Measurements from ENCODE around the gene CPNE1. TPM values are rescaled to one million over a fixed set of nuclear protein-coding genes. Genes with fewer than 3 reads are reported as not detected.

The CPNE1 gene
- total RNA-seq, 2 donors from 2014 or later: 238 to 441 TPM

- Mint-ChIP-seq H3K4me3 (peak overlapping the region; percentile 94), H3K36me3 (ENCODE audit: low read depth) (peaks cover 51% of the 10 kb centered on the region), H3K27me3 (ENCODE audit: insufficient read depth) (no peaks in the 10 kb centered on the region), H3K9me3 (no peaks in the 10 kb centered on the region), H3K27ac (no peak overlapping the region), H3K4me1 (peaks cover 21% of the 10 kb centered on the region)
- 89 to 99% methylated on average over 7 of the region's 7 CpGs for WGBS, 2 experiments (ENCODE audit: insufficient coverage in 1 of 2, insufficient read length in 1 of 2)
- no peaks in the 10 kb centered on the region for H3K27me3 ChIP-seq (ENCODE audit: control insufficient read depth, insufficient read depth, low read length, poor library complexity, severe bottlenecking)
- H3K36me3 ChIP-seq (ENCODE audit: control insufficient read depth, insufficient read depth, low read length): peaks cover 51% of the 10 kb centered on the region
- H3K9ac ChIP-seq (ENCODE audit: extremely low read depth, low read length, poor library complexity, severe bottlenecking): no peak overlapping the region
- peak; percentile 57 for DNase-seq
- TF ChIP-seq, protein P1, sequence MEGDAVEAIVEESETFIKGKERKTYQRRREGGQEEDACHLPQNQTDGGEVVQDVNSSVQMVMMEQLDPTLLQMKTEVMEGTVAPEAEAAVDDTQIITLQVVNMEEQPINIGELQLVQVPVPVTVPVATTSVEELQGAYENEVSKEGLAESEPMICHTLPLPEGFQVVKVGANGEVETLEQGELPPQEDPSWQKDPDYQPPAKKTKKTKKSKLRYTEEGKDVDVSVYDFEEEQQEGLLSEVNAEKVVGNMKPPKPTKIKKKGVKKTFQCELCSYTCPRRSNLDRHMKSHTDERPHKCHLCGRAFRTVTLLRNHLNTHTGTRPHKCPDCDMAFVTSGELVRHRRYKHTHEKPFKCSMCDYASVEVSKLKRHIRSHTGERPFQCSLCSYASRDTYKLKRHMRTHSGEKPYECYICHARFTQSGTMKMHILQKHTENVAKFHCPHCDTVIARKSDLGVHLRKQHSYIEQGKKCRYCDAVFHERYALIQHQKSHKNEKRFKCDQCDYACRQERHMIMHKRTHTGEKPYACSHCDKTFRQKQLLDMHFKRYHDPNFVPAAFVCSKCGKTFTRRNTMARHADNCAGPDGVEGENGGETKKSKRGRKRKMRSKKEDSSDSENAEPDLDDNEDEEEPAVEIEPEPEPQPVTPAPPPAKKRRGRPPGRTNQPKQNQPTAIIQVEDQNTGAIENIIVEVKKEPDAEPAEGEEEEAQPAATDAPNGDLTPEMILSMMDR (conservative IDR thresholded peaks at IDR 0.05): no peak
- H3K4me3 ChIP-seq (ENCODE audit: low read length): peak overlapping the region; percentile 96
- peaks cover 3% of the 10 kb centered on the region for H3K4me1 ChIP-seq (ENCODE audit: control insufficient read depth, insufficient read depth, low read length)
- no peaks in the 10 kb centered on the region for H3K9me3 ChIP-seq (ENCODE audit: control insufficient read depth, low read length)
- no peak overlapping the region for H3K27ac ChIP-seq (ENCODE audit: low read depth, low read length)
Measured at GRCh38 chr20:35700625-35701148, 36.0 kb upstream of the CPNE1 start.

GRCh38 chr20:35699957-35700624, 35.4 kb upstream of the CPNE1 start:
- Histone ChIP-seq H3K9me3 (ENCODE audit: control insufficient read depth, low read length) (no peaks in the 10 kb centered on the region), H3K36me3 (ENCODE audit: control insufficient read depth, insufficient read depth, low read length) (peaks cover 46% of the 10 kb centered on the region), H3K4me3 (ENCODE audit: low read length) (peak overlapping the region; percentile 96), H3K4me1 (ENCODE audit: control insufficient read depth, insufficient read depth, low read length) (peaks cover 3% of the 10 kb centered on the region), H3K9ac (ENCODE audit: extremely low read depth, low read length, poor library complexity, severe bottlenecking) (peak overlapping the region; percentile 87), H3K27me3 (ENCODE audit: control insufficient read depth, insufficient read depth, low read length, poor library complexity, severe bottlenecking) (no peaks in the 10 kb centered on the region), H3K27ac (ENCODE audit: low read depth, low read length) (no peak overlapping the region)
- no peak for DNase-seq
- Mint-ChIP-seq H3K27ac (peak overlapping the region; percentile 99), H3K36me3 (ENCODE audit: low read depth) (peaks cover 50% of the 10 kb centered on the region), H3K4me3 (peak overlapping the region; percentile 94), H3K27me3 (ENCODE audit: insufficient read depth) (no peaks in the 10 kb centered on the region), H3K4me1 (peaks cover 21% of the 10 kb centered on the region), H3K9me3 (no peaks in the 10 kb centered on the region)
- WGBS, 2 experiments (ENCODE audit: insufficient coverage in 1 of 2, insufficient read length in 1 of 2): 38 to 43% methylated on average over 4 to 6 of the region's 6 CpGs
- TF ChIP-seq, protein P1 (conservative IDR thresholded peaks at IDR 0.05): no peak

DNA sequence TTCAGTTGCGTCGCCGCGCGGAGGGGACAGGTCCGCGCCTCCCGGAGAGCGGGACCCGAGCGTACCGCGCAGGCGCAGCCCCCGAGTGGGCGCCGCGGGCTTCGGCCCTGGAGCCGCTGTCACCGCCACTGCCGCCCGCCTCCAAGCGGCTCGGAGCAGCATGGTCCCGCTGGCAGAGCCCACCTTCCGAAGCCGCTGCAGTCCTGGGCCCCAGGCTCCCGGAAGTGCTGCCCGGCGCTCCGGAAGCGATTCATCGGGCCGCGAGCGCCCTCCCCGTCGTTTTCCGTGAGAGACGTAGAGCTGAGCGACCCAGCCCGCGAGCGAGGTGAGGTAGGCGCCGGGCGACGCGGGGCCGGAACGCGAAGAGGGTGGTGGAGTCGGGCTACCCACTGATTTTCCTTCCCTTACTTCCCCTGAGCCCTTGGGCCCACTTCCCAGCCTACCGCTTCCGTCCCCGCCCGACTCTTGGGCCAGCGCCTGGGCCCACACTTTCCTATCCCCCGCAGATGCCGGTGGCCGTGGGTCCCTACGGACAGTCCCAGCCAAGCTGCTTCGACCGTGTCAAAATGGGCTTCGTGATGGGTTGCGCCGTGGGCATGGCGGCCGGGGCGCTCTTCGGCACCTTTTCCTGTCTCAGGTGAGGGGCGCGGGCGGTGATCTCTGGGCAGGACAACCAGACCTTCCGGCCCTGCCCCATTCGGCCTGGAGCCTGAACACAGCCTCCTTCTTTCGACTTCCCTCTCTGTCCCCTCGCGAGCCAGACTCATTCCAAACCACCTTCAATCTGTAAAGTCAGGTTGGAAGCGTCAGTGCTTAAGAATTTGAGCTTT, 34.6 kb upstream of the CPNE1 start, which contains the start of the genes NFS1 and ROMO1:
TSS of gene NFS1 (minus strand) at position 226 of the 830 bp plus-strand sequence. CDS start at position 162, 64 bp downstream.
TSS of gene ROMO1 (plus strand) at position 279 of the 830 bp plus-strand sequence. CDS start at position 507, 228 bp downstream.
- peak; percentile 96 for DNase-seq
- Mint-ChIP-seq H3K9me3 (no peaks in the 10 kb centered on the region), H3K27ac (peak within 1 kb of the TSS; percentile 99), H3K27me3 (ENCODE audit: insufficient read depth) (no peaks in the 10 kb centered on the region), H3K4me3 (peak within 1 kb of the TSS; percentile 94), H3K4me1 (peaks cover 21% of the 10 kb centered on the region), H3K36me3 (ENCODE audit: low read depth) (peaks cover 45% of the 10 kb centered on the region)
- Histone ChIP-seq H3K9ac (ENCODE audit: extremely low read depth, low read length, poor library complexity, severe bottlenecking) (peak within 1 kb of the TSS; percentile 87), H3K4me1 (ENCODE audit: control insufficient read depth, insufficient read depth, low read length) (peaks cover 3% of the 10 kb centered on the region), H3K9me3 (ENCODE audit: control insufficient read depth, low read length) (no peaks in the 10 kb centered on the region), H3K36me3 (ENCODE audit: control insufficient read depth, insufficient read depth, low read length) (peaks cover 44% of the 10 kb centered on the region), H3K27ac (ENCODE audit: low read depth, low read length) (peak within 1 kb of the TSS; percentile 62), H3K27me3 (ENCODE audit: control insufficient read depth, insufficient read depth, low read length, poor library complexity, severe bottlenecking) (no peaks in the 10 kb centered on the region), H3K4me3 (ENCODE audit: low read length) (peak within 1 kb of the TSS; percentile 96)
- 0% methylated on average over 28 to 81 of the region's 81 CpGs for WGBS, 2 experiments (ENCODE audit: insufficient coverage in 1 of 2, insufficient read length in 1 of 2)
- TF ChIP-seq, protein P1 (conservative IDR thresholded peaks at IDR 0.05): no peak

Measured in endodermal cell (in vitro differentiated cells).